GM18861 (cell line): ENCODE data around the gene ZNF503.
A peak's percentile ranks its signal among the peaks of the same experiment; 100 is the strongest.

Experiments
- ATAC-seq: cut with Tn5 transposase; IDR thresholded peaks from one replicate; pipeline ENCODE4 v1.9.1; 2021; ENCODE audit not compliant: unreplicated experiment

ZNF503 gene

GRCh38 chr10:75407713-75408508, 6.3 kb upstream of the ZNF503 start:
- ATAC-seq: no peak

GRCh38 chr10:75407224-75407712, 5.7 kb upstream of the ZNF503 start:
- ATAC-seq: no peak

GRCh38 chr10:75406462-75407223, 5.1 kb upstream of the ZNF503 start:
- ATAC-seq: no peak

GRCh38 chr10:75405598-75406461, 4.3 kb upstream of the ZNF503 start:
- no peak for ATAC-seq

GRCh38 chr10:75404815-75405597, 3.4 kb upstream of the ZNF503 start:
- ATAC-seq: no peak

- no peak for ATAC-seq
Observed at GRCh38 chr10:75403939-75404814, 2.6 kb upstream of the ZNF503 start.

- no peak for ATAC-seq
Observed at GRCh38 chr10:75403144-75403938, 1.8 kb upstream of the ZNF503 start.

- ATAC-seq: no peak
Observed at GRCh38 chr10:75402486-75403143, 1.1 kb upstream of the ZNF503 start.

GRCh38 chr10:75400771-75401568, 594 bp downstream of the ZNF503 start:
- ATAC-seq: peak; percentile 9

GRCh38 chr10:75400163-75400770, 1.3 kb downstream of the ZNF503 start:
- ATAC-seq: no peak

GRCh38 chr10:75399461-75400162, 2.0 kb downstream of the ZNF503 start:
- ATAC-seq: no peak

GRCh38 chr10:75398692-75399460, 2.7 kb downstream of the ZNF503 start:
- no peak for ATAC-seq

GRCh38 chr10:75398200-75398691, 3.3 kb downstream of the ZNF503 start:
- no peak for ATAC-seq

- no peak for ATAC-seq
Observed at GRCh38 chr10:75397496-75398199, 3.9 kb downstream of the ZNF503 start.
